Activated CD8-positive, alpha-beta memory T cell treated with anti-CD3 and anti-CD28 coated beads, Interleukin-2, amount 50 U/mL, for 24 hours (primary cell): ENCODE results near the gene SYCE3.
"Not testable (repeated sequence)": the region's sequence is repeated elsewhere in the genome, so short reads cannot be mapped to it uniquely, and the experiment has no call there.

Experiments used
- DNase-seq: peaks from one replicate; pipeline ENCODE4 v3.0.0-alpha.2; 2020; ENCODE audit errors: extremely low read depth

Gene SYCE3

DNA sequence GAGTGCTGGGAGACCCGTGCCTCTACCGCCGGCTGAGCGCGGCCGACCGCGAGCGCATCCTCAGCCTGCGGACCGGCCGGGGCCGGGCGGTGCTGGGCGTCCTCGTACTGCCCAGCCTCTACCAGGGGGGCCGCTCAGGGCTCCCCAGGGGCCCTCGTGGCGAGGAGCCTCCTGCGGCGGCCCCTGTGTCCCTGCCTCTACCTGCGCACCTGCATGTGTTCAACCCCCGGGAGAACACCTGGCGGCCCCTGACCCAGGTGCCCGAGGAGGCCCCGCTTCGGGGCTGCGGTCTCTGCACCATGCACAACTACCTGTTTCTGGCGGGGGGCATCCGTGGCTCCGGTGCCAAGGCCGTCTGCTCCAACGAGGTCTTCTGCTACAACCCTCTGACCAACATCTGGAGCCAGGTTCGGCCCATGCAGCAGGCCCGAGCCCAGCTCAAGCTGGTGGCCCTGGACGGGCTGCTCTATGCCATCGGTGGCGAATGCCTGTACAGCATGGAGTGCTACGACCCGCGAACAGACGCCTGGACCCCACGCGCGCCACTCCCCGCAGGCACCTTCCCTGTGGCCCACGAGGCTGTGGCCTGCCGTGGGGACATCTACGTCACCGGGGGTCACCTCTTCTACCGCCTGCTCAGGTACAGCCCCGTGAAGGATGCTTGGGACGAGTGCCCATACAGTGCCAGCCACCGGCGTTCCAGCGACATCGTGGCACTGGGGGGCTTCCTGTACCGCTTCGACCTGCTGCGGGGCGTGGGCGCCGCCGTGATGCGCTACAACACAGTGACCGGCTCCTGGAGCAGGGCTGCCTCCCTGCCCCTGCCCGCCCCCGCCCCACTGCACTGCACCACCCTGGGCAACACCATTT lies 13.6 kb downstream of the SYCE3 start:
- DNase-seq = no peak

DNA sequence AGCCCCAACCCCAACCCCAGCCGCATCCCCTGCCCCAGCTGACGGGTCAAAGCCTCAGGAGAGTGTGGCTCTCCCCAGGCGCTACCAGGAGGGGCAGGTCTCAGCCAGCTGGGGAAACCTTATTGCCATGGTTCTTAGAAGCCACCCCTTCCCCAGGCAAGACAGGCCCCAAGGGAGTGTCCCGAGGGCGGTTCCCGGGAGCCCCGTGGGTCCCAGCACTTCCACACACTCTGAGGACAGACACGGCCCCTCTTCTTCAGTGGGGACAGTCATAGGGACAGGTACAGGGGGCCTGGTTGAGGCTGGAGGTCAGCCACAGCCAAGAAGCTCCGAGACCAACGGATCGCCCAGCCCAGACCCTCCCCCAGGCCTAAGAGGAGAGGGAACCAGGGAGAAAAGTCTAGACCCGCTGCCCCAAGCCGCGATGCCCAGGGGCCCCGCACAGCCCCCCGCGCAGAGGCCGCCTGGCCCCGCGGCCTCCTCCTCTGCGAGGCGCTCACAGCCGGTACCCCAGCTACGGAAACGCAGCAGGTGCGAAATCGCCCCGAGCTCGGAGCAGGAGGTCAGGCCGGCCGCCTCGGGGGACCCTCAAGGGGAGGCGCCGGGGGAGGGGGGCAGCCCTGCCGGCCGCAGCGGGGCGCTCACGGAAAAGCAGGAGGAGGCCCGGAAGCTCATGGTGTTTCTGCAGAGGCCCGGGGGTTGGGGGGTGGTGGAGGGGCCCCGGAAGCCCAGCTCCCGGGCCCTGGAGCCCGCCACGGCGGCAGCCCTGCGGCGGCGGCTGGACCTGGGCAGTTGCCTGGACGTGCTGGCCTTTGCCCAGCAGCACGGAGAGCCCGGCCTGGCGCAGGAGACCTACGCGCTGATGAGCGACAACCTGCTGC lies 14.4 kb downstream of the SYCE3 start:
- DNase-seq = no peak

- no peak for DNase-seq
Measured at GRCh38 chr22:50547263-50547985, 15.3 kb downstream of the SYCE3 start.

- no peak for DNase-seq
Measured at GRCh38 chr22:50546326-50547262, 16.1 kb downstream of the SYCE3 start.

GRCh38 chr22:50545522-50546325 lies 17.0 kb downstream of the SYCE3 start, which contains the start of gene KLHDC7B:
Gene KLHDC7B (plus strand): TSS chr22:50545899. CDS start chr22:50546244, 345 bp downstream.
- no peak for DNase-seq

DNA sequence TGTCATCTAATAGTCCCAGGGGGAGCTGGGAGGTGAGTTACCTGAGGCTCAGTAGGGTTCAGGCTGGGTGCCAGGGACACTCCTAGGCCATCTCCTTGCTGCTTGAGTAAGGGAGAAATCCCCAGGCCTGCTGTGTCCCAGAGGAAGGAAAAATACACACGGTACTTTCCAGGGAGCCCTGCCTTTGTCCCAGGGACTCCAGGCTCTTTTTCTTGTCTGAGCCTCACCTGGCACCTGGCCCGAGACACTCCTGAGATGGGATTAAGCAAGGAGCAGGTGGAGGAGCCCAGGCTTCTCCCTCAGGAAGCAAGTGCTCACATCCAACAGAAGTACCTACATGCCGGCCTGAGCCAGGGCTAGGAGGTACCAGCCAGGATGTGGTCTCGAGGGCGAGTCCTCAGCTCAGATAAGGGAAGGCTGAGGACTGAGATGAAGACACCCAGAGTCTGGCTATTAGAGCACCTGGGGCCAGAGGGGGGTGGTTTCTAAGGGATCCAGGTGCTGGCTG lies 17.9 kb downstream of the SYCE3 start:
- DNase-seq = no peak

- DNase-seq = no peak
Measured at GRCh38 chr22:50544078-50544745, 18.5 kb downstream of the SYCE3 start.

- no peak for DNase-seq
Measured at GRCh38 chr22:50542416-50542927, 20.2 kb downstream of the SYCE3 start.

- DNase-seq = not testable (repeated sequence)
Measured at GRCh38 chr22:50541667-50542026, 21.1 kb downstream of the SYCE3 start.

- no peak for DNase-seq
Measured at GRCh38 chr22:50540381-50540780, 22.3 kb downstream of the SYCE3 start.

DNA sequence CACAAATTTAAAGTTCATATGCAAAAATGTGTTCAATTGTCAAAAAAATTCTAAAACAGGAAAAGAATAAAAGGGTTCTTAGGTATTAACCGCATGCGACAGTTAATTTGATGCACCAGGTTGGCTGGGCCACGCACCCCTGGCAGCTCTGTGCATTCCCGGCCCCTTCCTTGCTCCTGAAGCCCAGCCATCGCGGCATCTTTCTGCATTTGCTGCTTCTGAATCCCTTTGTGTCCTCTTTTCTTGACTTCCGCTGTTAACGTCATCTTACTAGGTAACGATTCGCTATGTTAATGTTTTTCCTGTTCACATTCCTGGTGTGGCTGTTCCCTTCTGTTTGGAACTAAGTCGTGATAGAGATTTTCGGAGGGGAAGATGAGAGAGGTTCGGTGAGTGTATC lies 25.0 kb downstream of the SYCE3 start:
- DNase-seq = no peak

- no peak for DNase-seq
Measured at GRCh38 chr22:50536226-50536625, 26.5 kb downstream of the SYCE3 start.

- no peak for DNase-seq
Measured at GRCh38 chr22:50535113-50535512, 27.6 kb downstream of the SYCE3 start.

DNA sequence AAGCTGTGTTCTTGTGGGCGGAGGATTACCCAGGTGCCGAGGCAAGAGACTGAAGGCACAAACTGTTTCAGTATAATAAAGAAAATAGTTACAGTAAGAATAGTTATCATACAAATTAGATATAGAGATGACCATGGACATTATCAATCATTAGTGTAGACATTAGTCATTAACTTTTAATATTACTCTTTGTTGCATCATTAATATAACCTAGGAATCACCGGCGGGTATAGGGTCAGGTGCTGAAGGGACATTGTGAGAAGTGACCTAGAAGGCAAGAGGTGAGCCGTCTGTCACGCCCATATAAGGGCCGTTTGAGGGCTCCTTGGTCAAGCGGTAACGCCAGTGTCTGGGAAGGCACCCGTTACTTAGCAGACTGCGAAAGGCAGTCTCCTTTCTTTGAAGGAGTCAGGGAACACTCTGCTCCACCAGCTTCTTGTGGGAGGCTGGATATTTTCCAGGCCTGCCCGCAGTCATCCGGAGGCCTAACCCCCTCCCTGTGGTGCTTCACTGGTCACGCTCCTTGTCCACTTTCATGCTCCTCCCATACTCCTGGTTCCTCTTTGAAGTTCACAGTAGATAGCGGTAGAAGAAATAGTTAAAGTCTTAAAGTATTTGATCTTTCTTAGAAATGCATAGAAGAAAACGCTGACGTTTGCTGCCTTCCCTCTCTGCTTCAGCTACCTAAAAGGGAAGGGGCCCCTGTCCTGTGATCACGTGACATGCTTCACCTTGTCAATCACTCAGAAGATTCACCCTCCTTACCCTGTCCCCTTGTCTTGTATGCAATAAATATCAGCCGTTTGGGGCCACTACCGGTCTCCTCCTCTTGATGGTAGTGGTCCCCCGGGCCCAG lies 28.6 kb downstream of the SYCE3 start:
- not testable (repeated sequence) for DNase-seq

- no peak for DNase-seq
Measured at GRCh38 chr22:50532824-50533796, 29.6 kb downstream of the SYCE3 start.

DNA sequence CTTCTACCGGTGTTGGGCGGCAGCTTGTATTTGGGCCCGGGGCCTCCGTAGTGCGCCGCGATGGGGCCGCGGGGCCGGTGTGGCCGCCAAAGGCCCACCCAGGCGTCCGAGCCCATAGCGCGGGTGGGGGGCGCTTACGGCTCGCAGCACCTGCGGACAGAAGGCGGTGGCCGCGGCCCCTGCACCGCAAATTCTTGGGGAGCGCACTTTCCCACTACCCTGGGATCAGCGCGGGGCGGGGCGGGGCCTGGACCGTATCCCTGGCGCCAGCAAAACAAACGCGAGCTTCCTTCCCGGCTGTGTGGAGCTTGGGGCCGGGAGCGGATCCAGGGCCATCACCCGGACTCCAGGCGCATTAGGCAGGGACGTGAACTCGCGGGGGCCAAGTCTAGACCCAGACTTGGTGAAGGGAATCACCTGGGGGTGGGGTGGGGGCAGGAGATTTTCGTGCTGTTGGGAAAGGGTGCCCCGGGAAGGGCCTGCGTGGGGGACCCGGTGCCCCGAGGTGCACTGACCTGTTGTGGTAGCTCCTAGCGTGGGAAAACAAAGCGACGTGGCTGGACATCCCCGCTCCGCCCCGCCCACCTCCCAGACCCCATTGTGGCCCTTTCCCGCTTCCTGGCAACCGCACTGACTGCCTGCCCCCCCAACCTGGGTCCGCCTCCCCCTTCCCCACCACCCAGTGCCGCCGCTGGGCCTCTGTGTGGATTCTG lies 30.6 kb downstream of the SYCE3 start:
- no peak for DNase-seq
